IPS-20b (cell line): ENCODE measurements around the gene IL20RA.
"Not testable (repeated sequence)": the region's sequence is repeated elsewhere in the genome, so short reads cannot be mapped to it uniquely, and the experiment has no call there.

Source experiments
- H3K27ac ChIP-seq: one replicate; pipeline ENCODE4 v1.5.1; 2013; ENCODE audit warnings: low read length
- H3K27me3 ChIP-seq: 2 replicates; pipeline ENCODE4 v1.6.1; 2013; ENCODE audit warnings: mild to moderate bottlenecking, low read length, inconsistent platforms; ENCODE audit not compliant: insufficient read depth
- H3K36me3 ChIP-seq: 2 replicates; pipeline ENCODE4 v1.6.1; 2013; ENCODE audit warnings: low read depth, mild to moderate bottlenecking, inconsistent platforms, low read length, moderate library complexity; ENCODE audit not compliant: insufficient read depth
- H3K4me1 ChIP-seq: 2 replicates; pipeline ENCODE4 v1.6.1; 2013; ENCODE audit warnings: mild to moderate bottlenecking, control low read depth, inconsistent platforms, low read length, moderate library complexity; ENCODE audit not compliant: insufficient read depth
- H3K4me3 ChIP-seq: 2 replicates; pipeline ENCODE4 v1.5.1; 2013; ENCODE audit warnings: mild to moderate bottlenecking, low read length, inconsistent platforms
- H3K9ac ChIP-seq: 2 replicates; pipeline ENCODE4 v1.6.1; 2013; ENCODE audit warnings: low read depth, mild to moderate bottlenecking, inconsistent platforms, low read length, moderate library complexity
- H3K9me3 ChIP-seq: 2 replicates; pipeline ENCODE4 v1.6.1; 2013; ENCODE audit warnings: mild to moderate bottlenecking, low read depth, low read length, inconsistent platforms; ENCODE audit not compliant: insufficient read depth

IL20RA gene

DNA sequence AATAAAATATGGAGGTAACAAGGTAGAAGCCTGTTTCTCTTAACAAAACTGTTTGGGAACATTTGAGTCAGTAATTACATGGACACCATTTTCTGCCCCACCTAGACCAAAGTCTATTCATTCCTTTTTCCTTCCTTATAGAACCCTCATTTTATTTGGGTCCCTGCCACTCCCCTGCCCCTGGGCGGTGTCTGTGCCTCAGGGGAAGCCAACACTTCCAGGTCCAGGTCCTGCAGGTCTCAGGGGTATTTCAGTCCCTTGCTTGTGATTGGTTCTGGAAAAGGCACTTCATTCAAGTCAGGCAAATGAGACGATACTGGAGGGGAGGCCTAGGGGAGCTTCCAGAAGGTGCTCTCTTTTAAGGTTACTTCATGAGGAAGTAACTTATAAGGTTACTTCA lies 80.4 kb downstream of the IL20RA start:
- Histone ChIP-seq H3K4me1 (peaks cover 3% of the 10 kb centered on the region; the same call in 1 of the 2 replicates), H3K9me3 (no peaks in the 10 kb centered on the region), H3K27me3 (no peaks in the 10 kb centered on the region; the same call in 1 of the 2 replicates), H3K27ac (no peak overlapping the region), H3K36me3 (no peaks in the 10 kb centered on the region), H3K9ac (no peak overlapping the region), H3K4me3 (no peak overlapping the region)

DNA sequence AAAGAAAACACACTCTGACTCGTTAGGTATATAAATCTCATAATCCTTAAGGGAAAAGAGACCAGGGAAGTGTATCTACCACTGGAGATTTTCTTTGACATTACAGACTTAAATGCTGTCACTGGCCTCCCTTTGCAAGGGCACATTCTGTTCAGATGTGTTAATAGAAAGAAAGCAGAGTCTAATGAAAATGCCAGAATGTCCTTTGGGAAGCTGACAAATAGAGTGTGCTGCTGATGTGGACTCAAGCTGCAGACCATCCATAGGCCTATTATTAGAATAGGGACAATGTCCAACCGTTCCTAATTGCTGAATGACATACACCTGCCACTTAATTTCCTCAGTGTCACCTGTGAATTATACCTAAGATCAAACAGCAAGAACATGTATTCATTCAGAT lies 81.5 kb downstream of the IL20RA start:
- H3K4me3 ChIP-seq = no peak overlapping the region

DNA sequence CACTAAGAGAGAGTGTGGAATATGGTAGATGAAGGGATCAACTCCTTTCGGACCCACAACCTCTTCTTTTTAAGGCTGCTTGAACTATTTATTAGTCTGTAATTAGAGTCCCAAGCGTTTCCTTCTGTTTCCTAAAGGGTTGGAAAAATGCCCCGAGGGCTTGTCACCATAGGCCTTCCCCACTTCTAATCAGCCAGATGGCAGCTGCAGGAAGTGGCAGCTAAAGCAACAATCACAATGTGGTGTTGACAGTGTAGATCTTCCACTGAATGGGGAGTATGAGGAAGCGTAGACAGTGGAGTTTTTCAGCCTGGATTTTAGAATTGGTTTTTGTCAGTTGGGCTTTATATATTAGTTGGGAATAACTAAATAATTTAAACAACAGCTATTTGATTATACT lies 82.1 kb downstream of the IL20RA start:
- no peaks in the 10 kb centered on the region for H3K9me3 ChIP-seq

More for the DNA sequence above, 81.5 kb downstream of the IL20RA start:
- peaks cover 13% of the 10 kb centered on the region; the same call in 1 of the 2 replicates for H3K4me1 ChIP-seq
- H3K27me3 ChIP-seq = peaks cover 7% of the 10 kb centered on the region; the same call in 1 of the 2 replicates
- no peaks in the 10 kb centered on the region for H3K36me3 ChIP-seq
- no peaks in the 10 kb centered on the region for H3K9me3 ChIP-seq
- no peak overlapping the region for H3K27ac ChIP-seq
- no peak overlapping the region for H3K9ac ChIP-seq

GRCh38 chr6:136961848-136962247 lies 82.9 kb downstream of the IL20RA start:
- no peak overlapping the region for H3K27ac ChIP-seq
- no peaks in the 10 kb centered on the region for H3K9me3 ChIP-seq
- no peak overlapping the region for H3K4me3 ChIP-seq
- no peaks in the 10 kb centered on the region for H3K36me3 ChIP-seq
- peaks cover 17% of the 10 kb centered on the region; the same call in 1 of the 2 replicates for H3K4me1 ChIP-seq
- peaks cover 7% of the 10 kb centered on the region; the same call in 1 of the 2 replicates for H3K27me3 ChIP-seq
- no peak overlapping the region for H3K9ac ChIP-seq

More for the DNA sequence above, 82.1 kb downstream of the IL20RA start:
- no peak overlapping the region for H3K4me3 ChIP-seq
- H3K27ac ChIP-seq = no peak overlapping the region
- H3K27me3 ChIP-seq = peaks cover 7% of the 10 kb centered on the region; the same call in 1 of the 2 replicates
- H3K36me3 ChIP-seq = no peaks in the 10 kb centered on the region
- no peak overlapping the region for H3K9ac ChIP-seq
- peaks cover 17% of the 10 kb centered on the region; the same call in 1 of the 2 replicates for H3K4me1 ChIP-seq

DNA sequence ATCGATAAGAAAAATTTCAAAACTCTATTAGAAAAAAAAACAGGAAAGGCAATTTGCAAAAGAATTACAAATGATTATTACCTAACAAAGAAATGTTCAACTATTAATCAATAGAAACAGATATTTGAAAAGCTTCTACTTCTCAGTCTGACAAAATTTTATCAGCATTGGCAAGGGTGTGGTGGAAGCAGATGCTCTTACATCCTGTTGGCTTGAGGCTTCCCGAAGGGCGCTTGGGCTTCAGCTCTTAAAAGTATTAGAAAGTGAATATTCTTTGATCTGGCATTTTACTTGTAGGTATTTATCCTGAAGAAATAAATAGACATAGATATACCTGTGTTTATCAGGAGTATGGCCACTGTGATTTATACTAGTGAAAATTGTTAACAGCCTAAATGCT lies 84.0 kb downstream of the IL20RA start:
- peaks cover 19% of the 10 kb centered on the region; the same call in 1 of the 2 replicates for H3K4me1 ChIP-seq
- H3K4me3 ChIP-seq = no peak overlapping the region
- H3K36me3 ChIP-seq = no peaks in the 10 kb centered on the region
- peaks cover 7% of the 10 kb centered on the region; the same call in 1 of the 2 replicates for H3K27me3 ChIP-seq
- H3K9ac ChIP-seq = no peak overlapping the region
- H3K27ac ChIP-seq = no peak overlapping the region
- H3K9me3 ChIP-seq = no peaks in the 10 kb centered on the region

GRCh38 chr6:136959935-136960334 lies 84.8 kb downstream of the IL20RA start:
- H3K4me1 ChIP-seq = peaks cover 28% of the 10 kb centered on the region; the same call in 1 of the 2 replicates
- not testable (repeated sequence) for H3K27ac ChIP-seq, H3K4me3 ChIP-seq

GRCh38 chr6:136959471-136959891 lies 85.3 kb downstream of the IL20RA start:
- no peaks in the 10 kb centered on the region for H3K36me3 ChIP-seq
- H3K27me3 ChIP-seq = peaks cover 7% of the 10 kb centered on the region; the same call in 1 of the 2 replicates
- no peak overlapping the region for H3K4me3 ChIP-seq
- H3K27ac ChIP-seq = no peak overlapping the region
- H3K4me1 ChIP-seq = peaks cover 28% of the 10 kb centered on the region; the same call in 1 of the 2 replicates
- H3K9me3 ChIP-seq = no peaks in the 10 kb centered on the region
- H3K9ac ChIP-seq = peak overlapping the region; percentile 8; the same call in 1 of the 2 replicates

More at GRCh38 chr6:136959935-136960334, 84.8 kb downstream of the IL20RA start:
- not testable (repeated sequence) for H3K36me3 ChIP-seq, H3K27me3 ChIP-seq, H3K9ac ChIP-seq, H3K9me3 ChIP-seq

- Histone ChIP-seq H3K27ac (peak overlapping the region; percentile 2), H3K36me3 (no peaks in the 10 kb centered on the region), H3K4me3 (no peak overlapping the region), H3K9ac (peak overlapping the region; percentile 16; the same call in 1 of the 2 replicates), H3K9me3 (no peaks in the 10 kb centered on the region), H3K4me1 (peaks cover 28% of the 10 kb centered on the region; the same call in 1 of the 2 replicates), H3K27me3 (peaks cover 7% of the 10 kb centered on the region; the same call in 1 of the 2 replicates)
These were observed 86.6 kb downstream of the IL20RA start for GRCh38 chr6:136958168-136958567.

DNA sequence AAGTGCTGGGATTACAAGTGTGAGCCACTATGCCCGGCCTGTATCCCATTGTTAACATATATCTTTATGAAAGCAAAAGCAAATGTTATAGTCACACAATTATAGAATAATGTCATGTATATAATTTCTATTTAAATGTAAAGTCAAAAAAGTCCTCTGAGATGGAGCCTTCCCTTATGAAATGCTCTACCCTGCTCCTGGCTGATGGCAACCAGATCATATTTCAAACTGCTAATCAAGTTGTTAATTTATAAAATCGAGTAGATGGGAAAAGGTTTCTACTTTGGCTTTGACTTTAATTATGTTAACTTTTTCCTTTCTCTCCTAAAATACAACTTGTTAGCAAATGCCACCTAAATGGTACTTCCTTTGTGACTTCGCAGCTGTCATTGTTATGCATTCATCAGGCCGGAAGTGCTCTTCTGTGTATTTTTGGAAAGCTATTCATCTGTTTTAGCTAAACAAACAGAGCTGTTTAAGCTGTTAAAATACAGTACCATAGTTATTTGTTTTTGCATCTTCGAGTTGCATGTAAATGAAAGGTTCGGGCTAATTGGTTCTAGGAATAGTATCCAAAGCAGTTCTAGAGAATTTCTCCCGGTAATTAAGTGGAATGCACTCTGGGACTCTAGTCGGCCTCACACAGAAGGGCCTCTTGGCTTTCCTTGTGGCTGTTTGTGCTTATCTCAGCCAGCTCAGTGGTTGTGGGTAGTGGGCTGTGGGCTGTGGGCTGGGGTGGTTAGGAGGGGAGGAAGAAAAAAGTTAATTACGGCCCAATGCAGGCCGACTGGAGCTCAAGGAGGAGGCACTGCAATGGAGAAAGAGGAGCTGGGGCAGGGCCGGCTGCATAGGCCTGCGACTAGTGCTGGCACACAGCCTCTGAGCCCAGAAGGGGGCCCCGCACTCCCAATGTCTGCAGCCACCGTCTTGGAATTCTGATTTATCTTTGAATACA lies 87.9 kb downstream of the IL20RA start:
- Histone ChIP-seq H3K9me3 (no peaks in the 10 kb centered on the region), H3K4me3 (peak overlapping the region; percentile 1; the same call in 1 of the 2 replicates), H3K4me1 (peaks cover 26% of the 10 kb centered on the region; the same call in 1 of the 2 replicates), H3K27ac (peak overlapping the region; percentile 44), H3K27me3 (peaks cover 7% of the 10 kb centered on the region; the same call in 1 of the 2 replicates), H3K36me3 (no peaks in the 10 kb centered on the region), H3K9ac (peak overlapping the region; percentile 72)

DNA sequence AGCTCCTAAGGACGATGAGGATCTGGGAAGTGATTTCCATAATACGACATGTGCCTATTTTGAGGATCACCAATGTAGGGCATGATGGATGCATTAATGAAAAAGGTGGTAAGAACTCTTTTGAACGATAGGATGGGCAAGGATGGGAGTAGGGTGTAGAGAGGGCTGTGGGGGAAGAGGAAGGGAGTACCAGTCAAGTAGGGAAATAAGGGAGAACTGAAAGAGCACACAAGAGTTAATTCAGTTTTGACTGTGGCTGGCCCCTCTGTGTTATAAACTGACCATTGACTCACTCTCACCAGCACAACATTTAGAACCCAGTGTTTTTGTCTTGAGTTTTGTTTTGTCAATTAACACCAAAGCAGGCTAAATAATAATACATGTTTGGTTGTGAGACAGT lies 89.6 kb downstream of the IL20RA start:
- H3K9ac ChIP-seq = peak overlapping the region; percentile 1; the same call in 1 of the 2 replicates
- H3K27me3 ChIP-seq = peaks cover 7% of the 10 kb centered on the region; the same call in 1 of the 2 replicates
- H3K4me3 ChIP-seq = no peak overlapping the region
- no peaks in the 10 kb centered on the region for H3K9me3 ChIP-seq
- peaks cover 26% of the 10 kb centered on the region; the same call in 1 of the 2 replicates for H3K4me1 ChIP-seq
- no peaks in the 10 kb centered on the region for H3K36me3 ChIP-seq
- no peak overlapping the region for H3K27ac ChIP-seq

- Histone ChIP-seq H3K9me3 (peaks cover 9% of the 10 kb centered on the region; the same call in 1 of the 2 replicates), H3K27me3 (no peaks in the 10 kb centered on the region), H3K36me3 (no peaks in the 10 kb centered on the region), H3K9ac (0 out of 2 replicates have a peak overlapping the region, but pooled peaks have one; percentile 17), H3K27ac (peak overlapping the region; percentile 39), H3K4me1 (peaks cover 11% of the 10 kb centered on the region; the same call in 1 of the 2 replicates), H3K4me3 (no peak overlapping the region)
These were observed 92.0 kb downstream of the IL20RA start for GRCh38 chr6:136952714-136953260.
